GM12878 (cell line): ENCODE data around the gene LRRC53. TPM values are rescaled to one million over a fixed set of nuclear protein-coding genes. Genes with fewer than 3 reads are reported as not detected.

Experiments
- ATAC-seq: fragments of 200-7000 bp; cut with Tn5 transposase; 3 replicates; pipeline ENCODE4 v1.9.1; 2020; ENCODE audit warnings: mild to moderate bottlenecking, moderate library complexity
- BruUV-seq: library from RNA; stranded (reverse); fragments of 400-500 nt; replicated peaks from 2 replicates; lab custom pipeline; 2021; lab: Mats Ljungman, UMichigan
- CTCF ChIA-PET: fragments of 300-600 bp; sonication (Branson Sonifier 250); formaldehyde crosslinking; extraction: SDS; loops from one replicate; lab custom pipeline; 2021; ENCODE audit warnings: inconsistent platforms; lab: Yijun Ruan, JAX
- POLR2A ChIA-PET: fragments of 350-600 bp; formaldehyde crosslinking; extraction: SDS; loops from one replicate; lab custom pipeline; 2021; ENCODE audit warnings: inconsistent platforms; lab: Charles Lee
- RAD21 ChIA-PET: fragments of 300-600 bp; sonication (Branson Sonifier 250); formaldehyde crosslinking; loops from one replicate; lab custom pipeline; 2023; ENCODE audit warnings: antibody characterized with exemption; ENCODE audit not compliant: unreplicated experiment; lab: Charles Lee
- SMC1A ChIA-PET: fragments of 300-600 bp; sonication (Branson Sonifier 250); formaldehyde crosslinking; loops from one replicate; lab custom pipeline; 2023; ENCODE audit not compliant: unreplicated experiment, uncharacterized antibody; lab: Charles Lee
- DNase-seq: peaks from one replicate; pipeline ENCODE4 v3.0.0-alpha.2; 2011; ENCODE audit warnings: low read depth, low spot score
- FAIRE-seq: peaks from 3 replicates; lab custom pipeline; 2011; peaks lifted over from hg19 to GRCh38; lab: Jason Lieb, UNC
- H2AFZ ChIP-seq: 2 replicates; pipeline ENCODE4 v1.6.0; 2011; ENCODE audit warnings: low read depth, low read length, control low read depth; ENCODE audit not compliant: control insufficient read depth
- H3K27ac ChIP-seq: 2 replicates; pipeline ENCODE4 v1.5.1; 2011; ENCODE audit warnings: control low read depth; ENCODE audit not compliant: control insufficient read depth, insufficient read depth
- H3K27me3 ChIP-seq, 2 experiments: replicated peaks in 1 of 2; 2 replicates each; pipeline versions ENCODE4 v1.6.0 to v1.6.1; 2011; ENCODE audit warnings: low read length in 1 of 2; ENCODE audit not compliant: control insufficient read depth in 2 of 2, insufficient read depth in 2 of 2
- H3K36me3 ChIP-seq, 2 experiments: 2 replicates each; pipeline ENCODE4 v1.5.1; 2011; ENCODE audit warnings: low read length in 1 of 2; ENCODE audit not compliant: control insufficient read depth in 2 of 2, insufficient read depth in 2 of 2
- H3K4me1 ChIP-seq: 2 replicates; pipeline ENCODE4 v1.6.1; 2011; ENCODE audit warnings: mild to moderate bottlenecking, low read length, moderate library complexity, mixed read lengths; ENCODE audit not compliant: control insufficient read depth, insufficient read depth
- H3K4me2 ChIP-seq: 2 replicates; pipeline ENCODE4 v1.6.0; 2011; ENCODE audit warnings: control low read depth; ENCODE audit not compliant: control insufficient read depth, insufficient read depth
- H3K4me3 ChIP-seq: fragments of 200-600 bp; sonication (generic); 2 replicates; pipeline ENCODE4 v1.5.1; 2016
- H3K79me2 ChIP-seq: 2 replicates; pipeline ENCODE4 v1.6.0; 2011; ENCODE audit warnings: low read length; ENCODE audit not compliant: control insufficient read depth, insufficient read depth
- H3K9ac ChIP-seq: 2 replicates; pipeline ENCODE4 v1.8.0; 2011; ENCODE audit warnings: low read length, control low read depth, mixed read lengths; ENCODE audit not compliant: control insufficient read depth, insufficient read depth
- H3K9me3 ChIP-seq: replicated peaks from 3 replicates; pipeline ENCODE4 v1.5.1; 2011; ENCODE audit warnings: mild to moderate bottlenecking, low read length; ENCODE audit not compliant: control insufficient read depth, insufficient read depth
- H4K20me1 ChIP-seq: 2 replicates; pipeline ENCODE4 v1.6.0; 2011; ENCODE audit not compliant: control insufficient read depth, insufficient read depth
- CBX5 ChIP-seq: sonication (generic); IDR thresholded peaks from 2 replicates; pipeline ENCODE4 v1.6.1; 2016; ENCODE audit warnings: low read depth, moderate library complexity, mild to moderate bottlenecking, inconsistent platforms
- DPF2 ChIP-seq: fragments of 450-650 bp; IDR thresholded peaks from 2 replicates; pipeline ENCODE4 v1.6.1; 2017; ENCODE audit warnings: mild to moderate bottlenecking
- FOXK2 ChIP-seq: fragments of 450-650 bp; IDR thresholded peaks from 2 replicates; pipeline ENCODE4 v1.6.1; 2017; ENCODE audit warnings: mild to moderate bottlenecking, moderate library complexity
- HCFC1 ChIP-seq: fragments of 150-350 bp; IDR thresholded peaks from 2 replicates; pipeline ENCODE4 v1.6.1; 2014; ENCODE audit warnings: low read length
- LARP7 ChIP-seq: fragments of 450-650 bp; IDR thresholded peaks from 2 replicates; pipeline ENCODE4 v1.6.1; 2017; ENCODE audit warnings: mild to moderate bottlenecking
- NFYB ChIP-seq: IDR thresholded peaks from 2 replicates; pipeline ENCODE4 v1.6.1; 2011; ENCODE audit warnings: low read depth, mild to moderate bottlenecking, low read length, improper control_type of control experiment, moderate library complexity; ENCODE audit not compliant: insufficient read depth
- ZBED1 ChIP-seq: IDR thresholded peaks from 2 replicates; pipeline ENCODE4 v1.6.1; 2016; ENCODE audit warnings: borderline replicate concordance
- ZNF24 ChIP-seq: fragments of 450-650 bp; IDR thresholded peaks from 2 replicates; pipeline ENCODE4 v1.6.1; 2017; ENCODE audit warnings: antibody characterized with exemption, mild to moderate bottlenecking
- WGBS: methylation state at CpG from one replicate; pipeline ENCODE4 v1.1.6; 2016; ENCODE audit warnings: low lambda C conversion rate; ENCODE audit not compliant: insufficient replicate concordance, insufficient coverage; ENCODE audit errors: missing lambda C conversion rate; 5-methylcytosine and 5-hydroxymethylcytosine counted together
- in situ Hi-C: fragments of 300-500 bp; cut with MboI; formaldehyde crosslinking; loops from 9 replicates; pipeline ENCODE4 v1.14.3; 2018; ENCODE audit warnings: mixed read lengths
- intact Hi-C: fragments of 100-400 bp; cut with micrococcal nuclease; formaldehyde crosslinking; loops from one replicate; pipeline ENCODE4 v1.14.2; 2022; ENCODE audit not compliant: unreplicated experiment
- polyA plus RNA-seq, 11 experiments: library from polyadenylated mRNA; depleted of rRNA in 4 of 11; unstranded in 6 of 11; stranded (reverse) in 5 of 11; fragments of >200 nt; fragmentation: Nextera tagmentation in 4 of 11; fragmentation: Illumina TruSeq in 1 of 11; extraction: Ambion mirVana in 4 of 11; extraction: Trizol in 1 of 11; gene quantifications; 1 replicate in 1 of 11; 2 replicates in 10 of 11; pipeline versions ENCODE4 v1.2.1 to v1.2.3, GENCODE V29; 2011 to 2016; ENCODE audit warnings: inconsistent platforms in 2 of 11, missing spikeins in 2 of 11, low read depth in 1 of 11
- total RNA-seq, 4 experiments: library from RNA; depleted of rRNA in 3 of 4; stranded (reverse); fragments of >200 nt in 3 of 4; fragmentation: Illumina TruSeq in 1 of 4; extraction: Trizol in 1 of 4; gene quantifications; 2 replicates each; pipeline versions ENCODE4 v1.2.1 to v1.2.3, GENCODE V29; 2013 to 2021
- TF ChIP-seq, protein P1 (sequence below): IDR thresholded peaks from 2 replicates; pipeline ENCODE4 v1.6.1; 2011; ENCODE audit warnings: low read depth, mild to moderate bottlenecking, low read length, moderate library complexity, borderline replicate concordance; ENCODE audit errors: extremely low read depth
- TF ChIP-seq, protein P2 (sequence below), 3 experiments: IDR thresholded peaks in 2 of 3; conservative IDR thresholded peaks in 1 of 3; 2 replicates each; pipeline ENCODE4 v1.5.1; 2011; ENCODE audit warnings: low read depth in 3 of 3, low read length in 3 of 3, mild to moderate bottlenecking in 3 of 3, control low read depth in 2 of 3, moderate library complexity in 2 of 3, inconsistent platforms in 1 of 3, mixed read lengths in 1 of 3; ENCODE audit not compliant: control insufficient read depth in 2 of 3, insufficient read depth in 1 of 3; ENCODE audit errors: extremely low read depth in 1 of 3
- TF ChIP-seq, protein P3 (sequence below): fragments of 150-350 bp; IDR thresholded peaks from 2 replicates; pipeline ENCODE4 v1.6.1; 2016; ENCODE audit warnings: low read depth, low read length

The LRRC53 gene
- total and polyA plus RNA-seq, 10 of the 15 experiments (the other 5 are each of a cell fraction or from before 2014, with no cell fraction given): not detected

DNA sequence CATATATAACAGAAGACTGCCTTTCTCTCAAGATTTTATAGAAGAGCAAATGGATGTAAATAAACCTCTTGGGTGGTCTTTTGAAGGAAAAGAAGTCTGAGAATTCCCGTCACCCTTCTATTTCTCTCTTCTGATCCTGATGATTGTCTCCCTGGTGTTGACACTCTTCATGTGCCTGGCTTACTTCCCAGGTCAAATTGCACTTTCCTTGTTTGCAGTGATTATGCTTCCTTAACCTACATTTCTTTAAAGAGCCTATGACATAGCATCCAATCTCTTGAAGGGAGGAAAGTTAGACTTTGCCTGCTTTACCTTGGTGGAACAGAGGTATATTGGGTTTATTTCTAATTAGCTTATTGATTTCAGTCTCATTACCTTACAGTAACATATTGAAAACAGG, 80.1 kb downstream of the LRRC53 start:
- Histone ChIP-seq H3K4me1 (no peaks in the 10 kb centered on the region), H3K9me3 (no peaks in the 10 kb centered on the region), H4K20me1 (no peaks in the 10 kb centered on the region), H3K79me2 (no peaks in the 10 kb centered on the region), H3K36me3 (no peaks in the 10 kb centered on the region), H3K4me2 (no peak overlapping the region), H3K4me3 (no peak overlapping the region), H3K27ac (no peak overlapping the region), H3K9ac (no peak overlapping the region), H3K27me3 (no peaks in the 10 kb centered on the region), H2AFZ (no peak overlapping the region)
- in situ Hi-C loops: no loop called here
- TF ChIP-seq LARP7 (no peak), ZBED1 (no peak), CBX5 (no peak), FOXK2 (no peak), NFYB (no peak), HCFC1 (no peak), ZNF24 (no peak), DPF2 (no peak)
- TF ChIP-seq, protein P1, sequence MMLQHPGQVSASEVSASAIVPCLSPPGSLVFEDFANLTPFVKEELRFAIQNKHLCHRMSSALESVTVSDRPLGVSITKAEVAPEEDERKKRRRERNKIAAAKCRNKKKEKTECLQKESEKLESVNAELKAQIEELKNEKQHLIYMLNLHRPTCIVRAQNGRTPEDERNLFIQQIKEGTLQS: no peak
- TF ChIP-seq, protein P2, sequence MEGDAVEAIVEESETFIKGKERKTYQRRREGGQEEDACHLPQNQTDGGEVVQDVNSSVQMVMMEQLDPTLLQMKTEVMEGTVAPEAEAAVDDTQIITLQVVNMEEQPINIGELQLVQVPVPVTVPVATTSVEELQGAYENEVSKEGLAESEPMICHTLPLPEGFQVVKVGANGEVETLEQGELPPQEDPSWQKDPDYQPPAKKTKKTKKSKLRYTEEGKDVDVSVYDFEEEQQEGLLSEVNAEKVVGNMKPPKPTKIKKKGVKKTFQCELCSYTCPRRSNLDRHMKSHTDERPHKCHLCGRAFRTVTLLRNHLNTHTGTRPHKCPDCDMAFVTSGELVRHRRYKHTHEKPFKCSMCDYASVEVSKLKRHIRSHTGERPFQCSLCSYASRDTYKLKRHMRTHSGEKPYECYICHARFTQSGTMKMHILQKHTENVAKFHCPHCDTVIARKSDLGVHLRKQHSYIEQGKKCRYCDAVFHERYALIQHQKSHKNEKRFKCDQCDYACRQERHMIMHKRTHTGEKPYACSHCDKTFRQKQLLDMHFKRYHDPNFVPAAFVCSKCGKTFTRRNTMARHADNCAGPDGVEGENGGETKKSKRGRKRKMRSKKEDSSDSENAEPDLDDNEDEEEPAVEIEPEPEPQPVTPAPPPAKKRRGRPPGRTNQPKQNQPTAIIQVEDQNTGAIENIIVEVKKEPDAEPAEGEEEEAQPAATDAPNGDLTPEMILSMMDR (IDR thresholded peaks at IDR 0.05 in 2 of 3, conservative IDR thresholded peaks at IDR 0.05 in 1 of 3; ENCODE audit: control insufficient read depth in 2 of 3, extremely low read depth in 1 of 3, insufficient read depth in 1 of 3, low read depth in 3 of 3, low read length in 3 of 3): no peak
- TF ChIP-seq, protein P3, sequence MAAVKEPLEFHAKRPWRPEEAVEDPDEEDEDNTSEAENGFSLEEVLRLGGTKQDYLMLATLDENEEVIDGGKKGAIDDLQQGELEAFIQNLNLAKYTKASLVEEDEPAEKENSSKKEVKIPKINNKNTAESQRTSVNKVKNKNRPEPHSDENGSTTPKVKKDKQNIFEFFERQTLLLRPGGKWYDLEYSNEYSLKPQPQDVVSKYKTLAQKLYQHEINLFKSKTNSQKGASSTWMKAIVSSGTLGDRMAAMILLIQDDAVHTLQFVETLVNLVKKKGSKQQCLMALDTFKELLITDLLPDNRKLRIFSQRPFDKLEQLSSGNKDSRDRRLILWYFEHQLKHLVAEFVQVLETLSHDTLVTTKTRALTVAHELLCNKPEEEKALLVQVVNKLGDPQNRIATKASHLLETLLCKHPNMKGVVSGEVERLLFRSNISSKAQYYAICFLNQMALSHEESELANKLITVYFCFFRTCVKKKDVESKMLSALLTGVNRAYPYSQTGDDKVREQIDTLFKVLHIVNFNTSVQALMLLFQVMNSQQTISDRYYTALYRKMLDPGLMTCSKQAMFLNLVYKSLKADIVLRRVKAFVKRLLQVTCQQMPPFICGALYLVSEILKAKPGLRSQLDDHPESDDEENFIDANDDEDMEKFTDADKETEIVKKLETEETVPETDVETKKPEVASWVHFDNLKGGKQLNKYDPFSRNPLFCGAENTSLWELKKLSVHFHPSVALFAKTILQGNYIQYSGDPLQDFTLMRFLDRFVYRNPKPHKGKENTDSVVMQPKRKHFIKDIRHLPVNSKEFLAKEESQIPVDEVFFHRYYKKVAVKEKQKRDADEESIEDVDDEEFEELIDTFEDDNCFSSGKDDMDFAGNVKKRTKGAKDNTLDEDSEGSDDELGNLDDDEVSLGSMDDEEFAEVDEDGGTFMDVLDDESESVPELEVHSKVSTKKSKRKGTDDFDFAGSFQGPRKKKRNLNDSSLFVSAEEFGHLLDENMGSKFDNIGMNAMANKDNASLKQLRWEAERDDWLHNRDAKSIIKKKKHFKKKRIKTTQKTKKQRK: no peak
- no TSS peak for BruUV-seq
- WGBS: 0% methylated on average over 1 of the region's 1 CpG
- no peak for FAIRE-seq
- RAD21 ChIA-PET: no interaction called here
- SMC1A ChIA-PET: interaction anchor here (1.4 kb wide), 1 partner anchor 26 kb away, joined by 3 read pairs; no protein-coding TSS in a partner anchor
- intact Hi-C loops: no loop called here
- POLR2A ChIA-PET: no interaction called here
- DNase-seq: no peak
- CTCF ChIA-PET: no interaction called here
- ATAC-seq: no peak
